ENCODE data around the gene SMOC1.
"Not testable (repeated sequence)": the region's sequence is repeated elsewhere in the genome, so short reads cannot be mapped to it uniquely, and the experiment has no call there.

Gene SMOC1

DNA sequence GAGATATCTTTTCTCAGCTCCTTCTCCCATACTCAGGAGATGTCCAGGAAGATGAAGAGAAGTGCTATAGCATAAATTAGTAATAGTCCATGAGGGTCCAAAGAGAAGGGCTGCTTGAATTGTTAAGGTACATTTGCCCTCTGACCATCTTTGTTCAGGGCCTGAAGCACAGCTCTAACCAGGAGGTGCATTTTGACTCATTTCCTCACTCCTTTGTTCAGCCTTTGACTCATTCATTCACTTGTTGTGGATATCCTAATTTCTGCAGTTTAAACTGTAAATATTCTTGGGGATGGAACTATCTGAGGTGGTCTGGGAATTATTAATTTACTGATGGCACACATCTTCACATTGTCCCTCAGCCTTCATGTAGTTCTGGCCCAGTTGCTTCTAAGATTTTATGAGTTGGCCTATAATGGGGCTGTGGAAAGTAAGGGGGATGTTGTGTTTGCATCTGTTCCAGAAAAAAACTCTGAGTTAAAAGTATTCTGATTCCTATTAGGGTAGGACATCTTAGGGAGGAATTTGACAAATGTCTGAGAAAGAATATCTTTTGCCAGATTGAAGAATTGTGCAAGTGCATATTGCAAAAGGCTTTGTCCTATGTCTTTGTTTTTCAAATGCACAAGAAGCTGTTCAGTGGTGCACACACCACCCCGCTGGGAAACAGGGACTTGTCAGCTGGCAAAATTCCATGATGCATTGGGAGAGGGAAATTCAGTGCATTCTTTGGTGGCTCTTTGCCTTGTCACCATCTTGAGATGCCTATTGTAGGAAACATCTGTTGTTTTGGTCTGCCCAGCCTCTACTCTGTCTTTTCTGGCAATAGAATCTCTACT is 22.1 kb downstream of the SMOC1 start:
- DNase-seq (ENCODE audit: low read depth), result no peak

DNA sequence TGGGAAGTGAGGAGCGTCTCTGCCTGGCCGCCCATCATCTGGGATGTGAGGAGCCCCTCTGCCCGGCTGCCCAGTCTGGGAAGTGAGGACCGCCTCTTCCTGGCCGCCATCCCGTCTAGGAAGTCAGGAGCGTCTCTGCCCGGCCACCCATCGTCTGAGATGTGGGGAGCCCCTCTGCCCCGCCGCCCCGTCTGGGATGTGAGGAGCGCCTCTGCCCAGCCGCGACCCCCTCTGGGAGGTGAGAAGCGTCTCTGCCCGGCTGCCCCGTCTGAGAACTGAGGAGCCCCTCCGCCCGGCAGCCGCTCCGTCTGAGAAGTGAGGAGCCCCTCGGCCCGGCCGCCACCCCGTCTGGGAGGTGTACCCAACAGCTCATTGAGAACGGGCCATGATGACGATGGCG is 23.8 kb downstream of the SMOC1 start:
- not testable (repeated sequence) for DNase-seq (ENCODE audit: low read depth)

DNA sequence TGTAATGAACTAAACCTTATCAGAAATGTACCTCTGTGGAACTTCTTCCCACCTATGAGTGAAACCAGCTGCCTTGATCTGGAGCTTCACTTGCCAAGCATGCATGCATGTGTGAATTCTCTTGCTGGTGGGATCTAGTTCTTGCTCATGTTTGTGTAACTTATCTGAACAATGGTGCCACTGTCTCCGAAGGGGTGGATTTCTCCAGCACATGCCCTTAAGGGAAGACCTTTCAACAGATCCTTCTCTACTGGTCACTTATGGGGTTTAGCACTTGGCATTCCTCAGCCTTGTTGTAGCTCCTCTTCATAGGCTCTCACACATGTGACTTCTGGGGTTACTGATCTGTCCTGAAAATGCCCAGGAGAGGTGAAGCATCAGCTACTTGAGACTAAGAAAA is 25.0 kb downstream of the SMOC1 start:
- no peak for DNase-seq (ENCODE audit: low read depth)

DNA sequence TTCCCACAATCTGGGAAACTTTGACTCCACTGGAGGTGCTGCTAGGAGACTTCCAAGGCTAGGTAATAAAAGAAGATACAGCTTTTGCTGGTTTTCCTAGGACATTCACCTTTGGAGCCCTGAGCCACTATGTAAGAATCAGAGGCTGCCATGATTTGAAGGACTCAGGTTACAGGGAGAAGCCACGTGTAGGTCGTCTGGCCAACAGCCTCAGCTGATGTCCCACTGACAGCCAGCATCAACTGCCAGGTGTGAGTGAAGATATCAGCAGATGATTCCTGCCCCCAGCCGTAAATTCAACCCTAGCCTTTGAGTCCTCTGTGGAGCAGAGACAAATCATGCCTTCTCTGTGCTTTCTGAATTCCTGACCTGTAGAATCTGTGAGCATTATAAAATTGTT is 27.0 kb downstream of the SMOC1 start:
- no peak for DNase-seq (ENCODE audit: low read depth)

DNA sequence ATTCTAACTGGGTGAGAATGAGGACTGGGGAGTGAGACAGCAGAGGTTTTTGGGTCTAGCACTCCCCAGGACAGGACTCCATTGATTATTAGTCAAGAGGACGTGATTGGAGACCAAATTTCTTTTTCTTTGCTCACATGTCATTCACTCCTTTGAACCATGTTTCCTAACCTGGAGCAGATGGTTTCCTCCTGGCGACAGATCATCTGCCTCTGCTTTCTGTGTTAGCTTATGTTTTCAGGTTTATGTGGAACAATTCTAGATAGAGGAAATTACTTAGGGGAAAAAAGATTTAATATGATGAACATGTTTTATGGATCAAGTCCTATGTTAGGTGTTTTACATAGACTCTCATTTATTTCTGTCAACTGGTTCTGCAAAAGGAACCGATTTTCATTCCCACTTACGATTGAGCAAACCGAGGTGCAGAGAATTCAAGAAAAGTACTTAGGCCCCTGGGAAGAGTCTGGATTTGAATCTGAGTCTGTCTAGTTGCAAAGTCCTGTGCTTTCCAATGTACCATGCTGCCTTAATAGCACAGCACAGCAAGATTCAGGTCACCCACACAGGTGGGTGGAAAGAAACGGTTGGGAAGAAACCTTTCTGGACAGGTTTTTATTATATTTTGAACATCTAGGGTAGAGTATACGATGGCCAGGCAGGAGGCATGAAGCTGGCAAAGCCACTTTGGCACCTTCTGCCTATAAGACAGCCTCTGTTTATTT is 30.8 kb downstream of the SMOC1 start:
- DNase-seq (ENCODE audit: low read depth), result no peak

DNA sequence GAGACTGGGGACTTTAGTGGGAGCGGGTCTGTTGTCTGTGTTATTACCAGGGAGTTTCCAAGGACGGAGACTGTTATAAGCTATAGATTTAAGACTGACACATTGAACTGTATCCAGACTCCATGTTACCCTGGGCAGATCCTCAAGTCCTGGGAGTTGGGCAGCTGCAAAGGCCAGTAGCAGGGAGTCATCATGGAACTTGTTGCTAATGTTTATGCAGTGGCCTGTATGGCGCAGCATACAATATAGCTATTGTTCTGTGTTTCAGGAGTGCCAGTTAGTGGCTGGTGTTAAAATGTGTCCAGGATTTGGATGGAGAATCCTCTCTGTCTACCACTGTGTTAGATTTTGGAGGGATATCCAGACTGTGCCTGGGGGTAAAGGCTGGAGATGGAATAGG is 31.7 kb downstream of the SMOC1 start:
- DNase-seq (ENCODE audit: low read depth), result no peak

DNA sequence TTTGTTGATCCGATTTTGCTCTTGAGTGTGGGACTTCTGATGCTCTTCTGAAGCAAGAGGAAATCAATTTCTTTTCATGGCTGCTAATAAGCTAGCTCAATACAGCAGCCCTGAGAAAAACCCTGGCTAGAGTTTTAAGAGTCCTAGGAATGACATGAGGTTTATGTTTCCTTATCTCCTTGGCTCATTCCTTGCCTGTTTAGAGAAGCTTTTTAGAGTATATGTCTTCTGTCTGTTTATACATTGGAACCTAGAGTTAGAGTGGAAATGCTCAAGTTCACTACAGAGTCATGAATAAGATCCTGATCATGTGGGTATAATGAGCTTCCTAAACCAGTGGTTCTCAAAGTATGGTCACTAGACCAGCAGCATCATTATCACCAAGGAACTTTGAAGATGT is 34.5 kb downstream of the SMOC1 start:
- no peak for DNase-seq (ENCODE audit: low read depth)

DNA sequence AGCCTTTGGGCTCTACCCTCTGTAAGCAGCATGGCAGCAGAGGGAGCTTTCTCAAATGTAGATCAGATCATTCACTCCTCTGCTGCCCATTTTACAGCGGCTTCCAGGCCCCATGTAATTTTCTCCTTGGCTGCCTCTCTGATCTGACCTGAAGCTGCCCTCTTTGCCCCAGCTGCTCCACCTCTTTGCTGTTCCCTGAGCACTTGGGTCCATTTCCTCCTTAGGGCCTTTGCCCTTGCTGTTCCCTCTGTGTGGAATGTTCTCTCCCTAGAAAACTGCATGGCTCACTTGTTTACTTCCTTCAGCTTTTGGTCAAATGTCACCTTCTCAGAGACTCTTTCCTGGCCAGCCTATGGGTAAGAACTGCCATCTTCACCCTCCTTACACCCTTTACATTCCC is 37.2 kb downstream of the SMOC1 start:
- DNase-seq (ENCODE audit: low read depth), result no peak

DNA sequence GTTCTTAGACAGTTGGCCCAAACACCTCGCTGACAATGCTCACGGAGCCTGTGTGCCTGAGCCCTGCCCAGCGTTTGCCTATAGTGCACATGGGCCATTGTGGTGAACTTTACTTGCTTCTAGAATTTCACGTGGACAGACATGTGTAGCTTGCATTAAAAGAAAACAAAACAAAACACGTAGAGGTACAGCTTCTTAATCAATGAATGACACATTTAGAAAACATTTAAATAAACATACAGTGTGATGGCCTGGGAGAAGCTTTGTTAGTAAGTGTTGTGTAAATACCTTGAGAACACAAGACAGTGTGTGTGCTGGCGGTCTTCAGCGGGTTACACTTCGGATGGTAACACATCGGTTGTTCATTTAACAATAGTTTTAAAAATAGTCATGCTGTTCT is 38.1 kb downstream of the SMOC1 start:
- no peak for DNase-seq (ENCODE audit: low read depth)

DNA sequence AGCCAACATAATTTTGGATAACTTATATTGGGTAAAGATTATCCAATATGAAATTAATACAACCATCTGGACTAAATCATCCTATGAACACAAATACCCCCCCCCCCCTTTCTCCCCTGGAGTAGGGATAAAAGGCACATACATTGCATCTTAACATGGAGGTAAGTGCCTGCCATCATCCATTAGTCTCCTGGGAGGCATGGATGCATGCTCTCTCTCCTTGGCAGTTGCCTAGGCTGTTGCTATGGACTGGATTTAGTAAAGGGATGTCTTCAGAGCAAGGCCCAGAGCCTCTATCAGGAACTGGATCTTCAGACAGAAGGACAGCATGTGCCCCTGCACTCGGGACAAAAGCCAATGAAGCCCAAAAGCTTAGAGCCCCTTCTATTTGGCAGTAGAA is 40.6 kb downstream of the SMOC1 start:
- DNase-seq (ENCODE audit: low read depth), result no peak

DNA sequence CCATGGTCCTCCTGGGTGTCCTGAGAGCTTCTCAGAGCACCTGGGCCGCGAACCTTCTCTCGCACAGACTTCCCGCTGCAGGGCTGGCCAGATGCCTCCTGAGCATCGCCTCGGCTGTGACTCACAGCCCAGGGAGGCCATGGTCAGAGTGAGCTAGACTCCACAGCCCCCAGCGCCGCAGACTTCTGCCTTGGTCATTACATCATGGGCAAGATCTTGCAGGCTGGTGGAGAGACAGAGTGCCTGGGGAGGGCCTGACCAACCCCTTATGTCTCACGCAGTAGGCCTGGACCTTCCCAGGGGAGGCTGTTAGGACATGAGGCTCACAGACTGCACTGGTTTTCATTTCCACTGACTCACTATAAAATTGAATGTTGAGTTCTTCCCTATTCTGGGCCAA is 41.8 kb downstream of the SMOC1 start:
- no peak for DNase-seq (ENCODE audit: low read depth)

DNA sequence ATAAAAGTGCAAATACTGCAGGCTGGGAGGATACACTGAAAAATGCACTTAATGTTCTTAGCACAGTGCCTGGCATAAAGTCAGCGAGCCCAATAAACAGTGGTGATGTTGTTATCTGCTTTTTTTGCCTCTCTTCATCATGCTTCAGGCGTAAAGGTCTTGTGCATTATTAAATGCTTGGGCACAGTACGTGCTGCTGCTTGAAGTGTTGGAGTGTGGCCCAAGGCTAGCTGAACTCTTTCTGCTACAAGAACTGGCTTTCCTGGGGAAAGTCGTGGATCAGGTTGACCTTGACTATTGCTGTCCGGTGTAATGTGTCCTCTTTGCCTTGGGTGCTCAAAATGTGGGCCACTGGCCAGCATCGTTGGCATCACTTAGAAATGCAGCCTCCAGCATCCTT is 43.0 kb downstream of the SMOC1 start:
- no peak for DNase-seq (ENCODE audit: low read depth)

DNA sequence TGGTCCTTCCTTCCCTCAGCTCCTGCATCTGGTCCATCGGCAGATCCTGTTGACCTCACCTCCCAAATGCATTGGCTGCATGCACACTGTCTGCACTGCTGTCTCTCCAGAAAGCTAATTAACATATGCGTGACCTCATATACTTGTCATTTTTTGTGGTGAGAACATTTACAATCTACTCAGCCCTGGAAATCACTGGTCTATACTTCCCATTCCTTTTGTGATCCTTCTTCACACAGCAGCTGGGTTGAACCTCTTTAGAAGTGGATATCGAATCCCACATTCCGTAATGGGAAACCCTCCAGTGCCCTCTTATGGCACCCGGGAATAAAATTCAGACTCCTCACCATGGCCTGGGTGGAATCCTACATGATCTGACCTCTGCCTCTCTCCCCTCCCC is 45.0 kb downstream of the SMOC1 start:
- no peak for DNase-seq (ENCODE audit: low read depth)

DNA sequence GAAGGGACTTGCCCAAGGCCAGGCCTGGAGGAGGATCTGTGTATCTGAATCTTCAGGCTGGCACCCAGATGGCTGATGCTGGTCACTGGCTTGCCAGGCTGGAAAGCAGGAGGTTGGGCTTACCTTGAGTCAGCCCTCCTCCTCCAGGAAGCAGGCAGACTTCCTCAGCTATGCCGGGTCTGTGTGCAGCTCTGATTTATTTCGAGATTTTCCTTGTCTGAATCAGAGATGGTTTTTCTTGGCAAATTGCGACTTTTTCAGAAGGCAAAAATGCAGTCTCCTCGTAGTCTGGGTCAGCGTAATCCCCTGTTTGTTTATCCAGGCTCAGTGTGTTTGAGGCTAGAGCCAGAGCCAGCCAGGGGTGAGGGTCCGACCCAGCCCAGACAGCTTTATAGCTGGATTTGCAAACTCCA is 48.9 kb downstream of the SMOC1 start:
- DNase-seq (ENCODE audit: low read depth), result no peak

DNA sequence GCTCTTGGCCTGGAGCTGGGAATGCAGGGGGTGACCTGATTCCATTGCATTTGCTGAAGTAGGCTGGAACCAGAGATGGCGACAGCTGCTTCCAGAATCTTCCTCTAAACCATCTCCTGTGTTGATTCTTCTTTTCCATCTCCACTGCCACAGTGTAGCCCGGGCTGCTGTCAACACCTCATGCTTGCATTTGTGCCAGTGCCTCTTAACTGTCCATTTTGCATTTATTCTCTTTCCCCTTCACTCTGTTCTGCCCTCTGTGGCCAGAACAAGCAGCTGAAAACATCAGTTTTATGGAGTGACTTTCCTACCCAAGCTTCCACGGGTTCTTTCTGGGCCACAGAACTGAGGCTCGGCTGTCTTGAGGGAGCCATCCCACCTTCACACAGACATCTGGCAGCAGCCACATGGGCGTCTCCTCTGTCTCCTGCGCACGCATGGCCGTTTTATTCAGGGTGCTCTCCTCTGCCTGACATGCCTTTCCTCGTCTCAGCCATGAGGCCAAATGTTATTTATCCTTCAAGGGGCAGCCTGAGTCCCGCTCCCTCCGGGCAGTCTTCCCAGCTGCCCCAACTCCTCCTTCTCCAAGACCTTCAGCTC is 51.7 kb downstream of the SMOC1 start:
- DNase-seq (ENCODE audit: low read depth), result no peak

DNA sequence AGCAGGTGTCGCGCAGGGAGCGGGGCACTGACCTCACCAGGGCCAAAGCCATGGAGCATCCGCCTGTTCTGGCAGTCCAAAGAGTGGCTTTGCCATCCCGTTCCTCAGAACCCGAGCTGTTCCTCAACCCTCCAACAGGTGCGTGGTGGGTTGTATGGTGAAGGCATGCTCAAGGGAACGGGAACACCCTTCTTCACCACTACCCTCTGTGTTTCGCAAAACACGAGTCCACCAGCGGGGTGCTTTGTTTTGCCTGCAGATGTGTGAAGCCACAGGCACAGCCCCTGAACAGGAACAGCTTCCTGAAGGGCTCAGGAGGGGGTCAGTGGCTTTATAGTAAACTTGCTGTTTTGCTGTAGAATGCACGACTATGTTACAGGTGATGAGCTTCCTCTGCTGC is 52.7 kb downstream of the SMOC1 start:
- DNase-seq (ENCODE audit: low read depth), result no peak

DNA sequence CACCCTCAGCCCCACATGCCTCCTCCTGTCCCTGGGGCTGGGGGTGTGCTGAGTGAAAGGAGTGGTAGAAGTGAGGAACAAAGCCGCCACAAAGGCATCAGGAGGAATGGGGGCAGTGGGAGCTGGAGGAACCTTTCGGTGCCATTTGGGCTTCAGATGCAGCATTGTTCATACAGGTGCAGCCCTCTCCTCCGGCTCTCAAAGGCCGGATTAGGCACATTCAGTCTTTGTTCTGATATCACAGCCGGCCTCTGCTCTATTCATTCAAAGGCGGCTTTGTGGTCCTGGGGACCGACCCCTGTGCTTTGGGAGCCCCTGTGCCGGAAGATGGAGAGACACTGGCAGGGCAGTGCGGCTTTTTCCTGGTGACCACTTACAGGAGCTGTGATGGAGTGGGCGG is 53.2 kb downstream of the SMOC1 start:
- no peak for DNase-seq (ENCODE audit: low read depth)

DNA sequence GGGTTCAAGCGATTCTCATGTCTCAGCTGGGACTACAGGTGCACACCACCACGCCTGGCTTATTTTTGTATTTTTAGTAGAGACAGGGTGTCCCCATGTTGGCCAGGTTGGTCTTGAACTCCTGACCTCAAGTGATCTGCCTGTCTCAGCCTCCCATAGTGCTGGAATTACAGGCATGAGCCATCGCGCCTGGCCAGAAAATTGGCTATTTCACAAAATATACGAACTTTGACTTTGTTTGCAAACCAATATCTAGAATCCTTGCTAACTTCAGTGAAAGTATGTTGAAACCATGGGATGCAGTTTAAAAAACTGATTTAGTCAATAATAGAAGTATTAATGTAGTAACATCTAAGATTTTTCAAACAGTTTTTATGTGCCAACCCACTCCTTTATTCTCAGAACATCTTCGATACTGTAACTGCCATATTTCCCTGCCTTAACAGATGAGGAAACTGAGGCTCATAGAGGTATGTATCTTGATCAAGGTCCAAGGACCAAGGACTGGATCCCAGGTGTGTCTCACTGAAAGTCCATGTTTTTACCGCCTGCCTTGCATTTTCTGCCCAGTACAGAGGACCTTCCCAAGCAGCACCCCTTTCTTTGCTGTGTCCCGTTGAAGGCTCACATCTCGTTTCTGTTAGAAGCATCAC is 54.5 kb downstream of the SMOC1 start:
- DNase-seq (ENCODE audit: low read depth), result no peak

DNA sequence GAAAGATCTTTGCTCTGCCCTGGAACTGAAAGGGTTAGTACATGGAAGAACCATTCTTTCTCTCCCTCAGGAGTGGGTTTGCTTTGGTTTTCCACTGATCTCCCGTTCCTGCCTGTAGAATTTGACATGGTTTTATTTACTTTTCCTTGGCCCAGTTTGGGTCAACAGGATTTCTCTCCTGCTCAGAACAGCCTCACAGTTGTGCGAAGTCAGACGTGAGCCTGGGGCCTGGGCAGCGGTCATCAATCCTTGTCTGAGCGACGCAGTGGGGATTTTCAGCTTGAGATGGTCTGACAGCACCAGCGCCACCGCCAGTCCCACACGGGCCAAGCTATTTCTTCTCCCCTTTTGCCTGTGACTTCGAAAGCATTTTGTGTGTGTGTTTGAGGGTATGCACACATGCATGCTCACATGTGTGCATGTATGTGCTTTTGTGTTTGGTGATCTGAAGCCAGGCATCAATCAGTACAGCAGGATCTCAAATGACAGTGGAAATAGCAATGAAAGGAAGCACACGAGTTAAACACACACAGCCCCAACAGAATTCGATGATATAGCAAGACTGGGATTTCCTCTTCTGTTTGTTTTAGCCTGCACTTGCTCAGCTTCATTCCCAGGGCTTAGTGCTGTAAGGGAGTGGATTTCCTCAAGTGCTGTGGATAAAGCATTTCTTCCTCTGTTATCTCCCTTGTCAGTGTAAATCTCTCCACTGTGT is 58.3 kb downstream of the SMOC1 start:
- no peak for DNase-seq (ENCODE audit: low read depth)

DNA sequence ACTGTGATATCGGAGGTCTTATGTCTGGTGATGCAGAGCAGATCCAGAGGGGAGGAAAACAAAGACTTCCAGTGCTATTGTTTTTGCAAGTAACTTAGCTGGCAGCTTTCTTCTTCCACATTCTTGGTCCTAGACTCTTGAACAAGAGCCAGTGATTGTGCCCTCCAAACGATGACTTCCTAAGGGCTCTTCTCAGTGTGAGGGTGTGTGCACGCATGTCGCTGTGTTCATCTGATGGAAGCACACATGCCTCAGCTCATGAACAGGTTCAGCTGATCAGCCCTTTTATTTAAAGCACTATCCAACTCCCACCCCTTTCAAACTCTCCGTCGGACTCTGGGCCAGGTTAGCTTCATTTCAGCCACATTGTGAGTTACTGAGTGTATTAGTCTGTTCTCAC is 59.5 kb downstream of the SMOC1 start:
- no peak for DNase-seq (ENCODE audit: low read depth)

DNA sequence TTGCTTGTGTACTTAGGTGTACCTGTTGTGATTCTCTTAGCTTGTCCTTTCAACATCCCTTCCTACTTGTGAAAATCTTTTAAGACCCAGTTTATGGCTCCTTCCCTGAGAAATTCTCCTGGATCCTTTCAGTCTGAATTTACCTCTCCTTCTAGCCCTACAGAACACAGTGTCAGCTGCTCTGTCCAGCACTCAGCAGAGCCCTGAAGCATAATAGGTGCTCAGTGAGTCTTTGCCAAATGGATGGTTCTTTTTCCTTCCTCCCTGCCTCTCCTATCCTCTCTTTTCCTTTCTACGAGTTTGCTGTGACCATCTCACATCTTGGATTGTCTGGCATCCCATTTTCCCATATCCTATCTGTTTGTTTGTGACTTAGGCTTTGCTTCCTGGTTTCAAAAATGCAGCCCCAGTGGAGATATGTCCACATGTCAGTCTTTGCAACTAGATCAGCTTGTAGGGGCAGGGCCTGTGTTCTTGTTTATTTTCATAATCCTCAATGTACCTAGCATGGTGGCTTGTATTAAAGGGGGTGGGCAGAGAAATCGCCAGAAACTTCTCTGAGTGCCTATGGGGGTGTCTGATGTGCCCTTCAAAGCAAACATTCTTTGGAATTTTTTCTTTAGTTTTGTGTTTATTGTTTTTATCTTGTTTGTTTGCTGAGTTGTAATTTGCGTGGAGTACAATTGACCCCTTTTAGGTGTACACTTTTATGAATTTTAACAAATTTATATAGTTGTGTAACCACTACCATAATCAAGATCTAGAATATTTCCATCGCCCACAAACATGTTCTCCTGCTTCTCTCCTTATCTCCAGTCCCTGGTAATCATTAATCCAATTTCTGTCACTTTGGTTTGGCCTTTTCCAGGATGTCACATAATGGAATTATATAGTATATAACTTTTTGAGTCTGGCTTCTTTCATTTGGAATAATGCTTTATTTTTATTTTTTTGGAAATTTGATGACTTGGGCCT is 62.8 kb downstream of the SMOC1 start:
- DNase-seq (ENCODE audit: low read depth), result no peak

All from activated T-cell treated with anti-CD3 and anti-CD28 coated beads for 1 hour (primary cell).